WTC11 (cell line): ENCODE results near the gene IRF4. TPM values are rescaled to one million over a fixed set of nuclear protein-coding genes. Genes with fewer than 3 reads are reported as not detected.

ENCODE experiments used
- ATAC-seq: fragments of 200-7000 bp; cut with Tn5 transposase; 2 replicates; pipeline ENCODE4 v1.10.0; 2021; ENCODE audit warnings: mild to moderate bottlenecking, moderate library complexity
- CTCF ChIA-PET: fragments of 300-600 bp; sonication (Branson Sonifier 250); formaldehyde crosslinking; loops from one replicate; lab custom pipeline; 2021; ENCODE audit warnings: antibody characterized with exemption; lab: Charles Lee
- POLR2A ChIA-PET: fragments of 350-600 bp; sonication (Branson Sonifier 250); formaldehyde crosslinking; loops from one replicate; lab custom pipeline; 2021; ENCODE audit warnings: antibody characterized with exemption; lab: Charles Lee
- DNase-seq: peaks from one replicate; pipeline ENCODE4 v3.0.0; 2021; ENCODE audit warnings: low spot score
- H3K27ac Mint-ChIP-seq: 2 replicates; pipeline ENCODE4 v1.8.0; 2021; ENCODE audit warnings: mixed read lengths
- H3K27me3 Mint-ChIP-seq: 2 replicates; pipeline ENCODE4 v1.8.0; 2021; ENCODE audit warnings: low read depth, mild to moderate bottlenecking, moderate library complexity, mixed read lengths
- H3K36me3 Mint-ChIP-seq: 2 replicates; pipeline ENCODE4 v1.8.0; 2021; ENCODE audit warnings: mixed read lengths
- H3K4me1 Mint-ChIP-seq: 2 replicates; pipeline ENCODE4 v1.8.0; 2022; ENCODE audit warnings: mixed read lengths
- H3K4me3 Mint-ChIP-seq: 2 replicates; pipeline ENCODE4 v1.8.0; 2021; ENCODE audit warnings: mild to moderate bottlenecking, moderate library complexity, mixed read lengths
- H3K9me3 Mint-ChIP-seq: 2 replicates; pipeline ENCODE4 v1.8.0; 2021; ENCODE audit warnings: mixed read lengths
- ESRRA ChIP-seq: sonication (generic); formaldehyde crosslinking; IDR thresholded peaks from 2 replicates; pipeline ENCODE4 v1.8.1; 2022; ENCODE audit warnings: mild to moderate bottlenecking, missing genetic modification reagents, borderline replicate concordance
- GRHL2 ChIP-seq: fragments of 250-450 bp; sonication (Bioruptor Pico); IDR thresholded peaks from 2 replicates; pipeline ENCODE4 v1.8.0; 2022; ENCODE audit warnings: mild to moderate bottlenecking, moderate library complexity; ENCODE audit not compliant: insufficient replicate concordance, severe bottlenecking
- IRF2 ChIP-seq: sonication (generic); formaldehyde crosslinking; IDR thresholded peaks from 2 replicates; pipeline ENCODE4 v1.8.0; 2022; ENCODE audit warnings: low read depth, missing genetic modification reagents, borderline replicate concordance
- JUN ChIP-seq: sonication (generic); formaldehyde crosslinking; IDR thresholded peaks from 2 replicates; pipeline ENCODE4 v1.8.0; 2023; ENCODE audit warnings: mild to moderate bottlenecking, missing genetic modification reagents
- NFATC4 ChIP-seq: fragments of 250-450 bp; sonication (Bioruptor Pico); IDR thresholded peaks from 2 replicates; pipeline ENCODE4 v1.9.0; 2021; ENCODE audit warnings: mild to moderate bottlenecking
- NFE2L1 ChIP-seq: sonication (generic); formaldehyde crosslinking; IDR thresholded peaks from 2 replicates; pipeline ENCODE4 v1.8.1; 2023; ENCODE audit warnings: missing genetic modification reagents
- NFYB ChIP-seq: sonication (generic); formaldehyde crosslinking; conservative IDR thresholded peaks from 2 replicates; pipeline ENCODE4 v1.8.0; 2022; ENCODE audit warnings: low read depth, missing genetic modification reagents
- PRRX2 ChIP-seq: fragments of 250-450 bp; sonication (Bioruptor Pico); IDR thresholded peaks from 2 replicates; pipeline ENCODE4 v1.8.0; 2021; ENCODE audit warnings: mild to moderate bottlenecking
- RORB ChIP-seq: fragments of 250-450 bp; sonication (Bioruptor Pico); IDR thresholded peaks from 2 replicates; pipeline ENCODE4 v1.9.0; 2021; ENCODE audit warnings: mild to moderate bottlenecking
- TCF7 ChIP-seq: sonication (generic); formaldehyde crosslinking; IDR thresholded peaks from 2 replicates; pipeline ENCODE4 v1.8.0; 2022; ENCODE audit warnings: mild to moderate bottlenecking, low read depth, missing genetic modification reagents, moderate library complexity
- TEAD1 ChIP-seq: sonication (generic); formaldehyde crosslinking; IDR thresholded peaks from 2 replicates; pipeline ENCODE4 v1.8.0; 2022; ENCODE audit warnings: mild to moderate bottlenecking, missing genetic modification reagents
- TP53 ChIP-seq: sonication (generic); formaldehyde crosslinking; IDR thresholded peaks from 2 replicates; pipeline ENCODE4 v1.8.1; 2023; ENCODE audit warnings: mild to moderate bottlenecking, missing genetic modification reagents
- ZNF121 ChIP-seq: sonication (generic); formaldehyde crosslinking; IDR thresholded peaks from 2 replicates; pipeline ENCODE4 v1.8.0; 2023; ENCODE audit warnings: missing genetic modification reagents
- ZNF138 ChIP-seq: sonication (generic); formaldehyde crosslinking; conservative IDR thresholded peaks from 2 replicates; pipeline ENCODE4 v1.8.1; 2022; ENCODE audit warnings: mild to moderate bottlenecking, moderate library complexity, missing genetic modification reagents
- ZNF219 ChIP-seq: sonication (generic); formaldehyde crosslinking; IDR thresholded peaks from 2 replicates; pipeline ENCODE4 v1.8.0; 2023; ENCODE audit warnings: missing genetic modification reagents, mild to moderate bottlenecking, borderline replicate concordance
- ZNF263 ChIP-seq: sonication (generic); formaldehyde crosslinking; IDR thresholded peaks from 2 replicates; pipeline ENCODE4 v1.8.1; 2022; ENCODE audit warnings: low read depth, mild to moderate bottlenecking, moderate library complexity, missing genetic modification reagents
- ZNF671 ChIP-seq: fragments of 250-450 bp; sonication (Bioruptor Pico); IDR thresholded peaks from 2 replicates; pipeline ENCODE4 v1.8.0; 2021; ENCODE audit warnings: mild to moderate bottlenecking
- total RNA-seq: library from RNA; stranded (reverse); gene quantifications from 3 replicates; pipeline ENCODE4 v1.2.3, GENCODE V29; 2021
- TF ChIP-seq, protein P1 (sequence below): fragments of 250-450 bp; sonication (Bioruptor Pico); IDR thresholded peaks from 2 replicates; pipeline ENCODE4 v2.1.2; 2022; ENCODE audit warnings: mild to moderate bottlenecking, moderate library complexity
- TF ChIP-seq, protein P2 (sequence below): sonication (generic); formaldehyde crosslinking; IDR thresholded peaks from 2 replicates; pipeline ENCODE4 v1.8.1; 2023; ENCODE audit warnings: mild to moderate bottlenecking, missing genetic modification reagents
- TF ChIP-seq, protein P3 (sequence below): sonication (generic); formaldehyde crosslinking; IDR thresholded peaks from 2 replicates; pipeline ENCODE4 v1.8.1; 2023; ENCODE audit warnings: mild to moderate bottlenecking, missing genetic modification reagents, borderline replicate concordance
- TF ChIP-seq, protein P4 (sequence below): fragments of 250-450 bp; sonication (Bioruptor Pico); IDR thresholded peaks from 2 replicates; pipeline ENCODE4 v1.9.0; 2021; ENCODE audit warnings: mild to moderate bottlenecking

IRF4 gene
- total RNA-seq, 1 experiment from 2014 or later = 1.6 TPM

DNA sequence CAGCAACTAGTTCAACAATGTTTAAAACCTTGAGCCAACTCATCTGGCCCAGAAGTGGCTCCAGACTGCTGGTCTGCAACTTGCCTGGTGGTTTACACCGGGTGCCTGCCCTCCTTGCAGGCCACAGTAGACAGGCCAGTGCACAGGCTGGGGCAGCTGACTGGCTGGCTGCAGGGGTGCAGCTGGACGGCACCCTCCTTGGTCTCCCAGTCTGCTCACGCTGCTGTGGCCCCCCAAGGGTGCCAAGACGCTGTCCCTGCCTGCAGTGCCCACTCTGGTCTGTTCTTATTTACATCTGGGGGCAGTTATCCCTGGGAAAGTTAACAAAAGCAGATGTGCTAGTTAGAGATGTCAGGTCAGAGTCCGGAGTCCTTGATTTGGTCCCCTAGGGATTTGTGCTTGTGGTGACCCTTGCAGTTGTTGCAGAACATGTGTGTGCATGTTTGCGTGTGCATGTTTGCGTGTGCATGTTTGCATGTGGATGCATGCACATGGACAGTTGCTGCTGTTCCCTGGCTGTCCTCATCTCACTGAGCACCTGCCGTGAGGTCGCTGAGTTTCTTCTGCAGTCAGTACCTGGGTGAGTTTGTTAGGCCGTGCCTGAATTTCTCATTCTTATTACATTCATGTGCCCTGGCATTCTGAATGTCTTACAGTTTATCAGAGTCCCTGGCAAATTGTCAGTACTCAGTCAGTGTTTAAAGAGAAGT lies 48.2 kb upstream of the IRF4 start:
- CTCF ChIA-PET = no interaction called here
- no peak for TF ChIP-seq TP53 (CRISPR knock-in tag)
- no peak for TF ChIP-seq ZNF121 (CRISPR knock-in tag)
- TF ChIP-seq TEAD1 (CRISPR knock-in tag) = no peak
- TF ChIP-seq TCF7 = no peak
- TF ChIP-seq ZNF671 (CRISPR knock-in tag) = no peak
- TF ChIP-seq ZNF138 (CRISPR knock-in tag) = no peak
- TF ChIP-seq NFATC4 (CRISPR knock-in tag) = no peak
- TF ChIP-seq, protein P1, sequence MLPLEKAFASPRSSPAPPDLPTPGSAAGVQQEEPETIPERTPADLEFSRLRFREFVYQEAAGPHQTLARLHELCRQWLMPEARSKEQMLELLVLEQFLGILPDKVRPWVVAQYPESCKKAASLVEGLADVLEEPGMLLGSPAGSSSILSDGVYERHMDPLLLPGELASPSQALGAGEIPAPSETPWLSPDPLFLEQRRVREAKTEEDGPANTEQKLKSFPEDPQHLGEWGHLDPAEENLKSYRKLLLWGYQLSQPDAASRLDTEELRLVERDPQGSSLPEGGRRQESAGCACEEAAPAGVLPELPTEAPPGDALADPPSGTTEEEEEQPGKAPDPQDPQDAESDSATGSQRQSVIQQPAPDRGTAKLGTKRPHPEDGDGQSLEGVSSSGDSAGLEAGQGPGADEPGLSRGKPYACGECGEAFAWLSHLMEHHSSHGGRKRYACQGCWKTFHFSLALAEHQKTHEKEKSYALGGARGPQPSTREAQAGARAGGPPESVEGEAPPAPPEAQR = no peak
- TF ChIP-seq, protein P2, sequence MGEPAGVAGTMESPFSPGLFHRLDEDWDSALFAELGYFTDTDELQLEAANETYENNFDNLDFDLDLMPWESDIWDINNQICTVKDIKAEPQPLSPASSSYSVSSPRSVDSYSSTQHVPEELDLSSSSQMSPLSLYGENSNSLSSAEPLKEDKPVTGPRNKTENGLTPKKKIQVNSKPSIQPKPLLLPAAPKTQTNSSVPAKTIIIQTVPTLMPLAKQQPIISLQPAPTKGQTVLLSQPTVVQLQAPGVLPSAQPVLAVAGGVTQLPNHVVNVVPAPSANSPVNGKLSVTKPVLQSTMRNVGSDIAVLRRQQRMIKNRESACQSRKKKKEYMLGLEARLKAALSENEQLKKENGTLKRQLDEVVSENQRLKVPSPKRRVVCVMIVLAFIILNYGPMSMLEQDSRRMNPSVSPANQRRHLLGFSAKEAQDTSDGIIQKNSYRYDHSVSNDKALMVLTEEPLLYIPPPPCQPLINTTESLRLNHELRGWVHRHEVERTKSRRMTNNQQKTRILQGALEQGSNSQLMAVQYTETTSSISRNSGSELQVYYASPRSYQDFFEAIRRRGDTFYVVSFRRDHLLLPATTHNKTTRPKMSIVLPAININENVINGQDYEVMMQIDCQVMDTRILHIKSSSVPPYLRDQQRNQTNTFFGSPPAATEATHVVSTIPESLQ (CRISPR knock-in tag) = no peak
- TF ChIP-seq ZNF219 = no peak
- TF ChIP-seq, protein P3, sequence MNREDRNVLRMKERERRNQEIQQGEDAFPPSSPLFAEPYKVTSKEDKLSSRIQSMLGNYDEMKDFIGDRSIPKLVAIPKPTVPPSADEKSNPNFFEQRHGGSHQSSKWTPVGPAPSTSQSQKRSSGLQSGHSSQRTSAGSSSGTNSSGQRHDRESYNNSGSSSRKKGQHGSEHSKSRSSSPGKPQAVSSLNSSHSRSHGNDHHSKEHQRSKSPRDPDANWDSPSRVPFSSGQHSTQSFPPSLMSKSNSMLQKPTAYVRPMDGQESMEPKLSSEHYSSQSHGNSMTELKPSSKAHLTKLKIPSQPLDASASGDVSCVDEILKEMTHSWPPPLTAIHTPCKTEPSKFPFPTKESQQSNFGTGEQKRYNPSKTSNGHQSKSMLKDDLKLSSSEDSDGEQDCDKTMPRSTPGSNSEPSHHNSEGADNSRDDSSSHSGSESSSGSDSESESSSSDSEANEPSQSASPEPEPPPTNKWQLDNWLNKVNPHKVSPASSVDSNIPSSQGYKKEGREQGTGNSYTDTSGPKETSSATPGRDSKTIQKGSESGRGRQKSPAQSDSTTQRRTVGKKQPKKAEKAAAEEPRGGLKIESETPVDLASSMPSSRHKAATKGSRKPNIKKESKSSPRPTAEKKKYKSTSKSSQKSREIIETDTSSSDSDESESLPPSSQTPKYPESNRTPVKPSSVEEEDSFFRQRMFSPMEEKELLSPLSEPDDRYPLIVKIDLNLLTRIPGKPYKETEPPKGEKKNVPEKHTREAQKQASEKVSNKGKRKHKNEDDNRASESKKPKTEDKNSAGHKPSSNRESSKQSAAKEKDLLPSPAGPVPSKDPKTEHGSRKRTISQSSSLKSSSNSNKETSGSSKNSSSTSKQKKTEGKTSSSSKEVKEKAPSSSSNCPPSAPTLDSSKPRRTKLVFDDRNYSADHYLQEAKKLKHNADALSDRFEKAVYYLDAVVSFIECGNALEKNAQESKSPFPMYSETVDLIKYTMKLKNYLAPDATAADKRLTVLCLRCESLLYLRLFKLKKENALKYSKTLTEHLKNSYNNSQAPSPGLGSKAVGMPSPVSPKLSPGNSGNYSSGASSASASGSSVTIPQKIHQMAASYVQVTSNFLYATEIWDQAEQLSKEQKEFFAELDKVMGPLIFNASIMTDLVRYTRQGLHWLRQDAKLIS (CRISPR knock-in tag) = no peak
- TF ChIP-seq PRRX2 (CRISPR knock-in tag) = no peak
- no peak for TF ChIP-seq GRHL2 (CRISPR knock-in tag)
- TF ChIP-seq JUN = no peak
- DNase-seq = no peak
- H3K27ac Mint-ChIP-seq = no peak overlapping the region
- H3K4me3 Mint-ChIP-seq = no peak overlapping the region
- POLR2A ChIA-PET = no interaction called here
- H3K36me3 Mint-ChIP-seq = peaks cover 77% of the 10 kb centered on the region
- no peaks in the 10 kb centered on the region for H3K4me1 Mint-ChIP-seq
- ATAC-seq = no peak
- H3K27me3 Mint-ChIP-seq = peaks cover 3% of the 10 kb centered on the region; the same call in 1 of the 2 replicates
- peaks cover 61% of the 10 kb centered on the region for H3K9me3 Mint-ChIP-seq

DNA sequence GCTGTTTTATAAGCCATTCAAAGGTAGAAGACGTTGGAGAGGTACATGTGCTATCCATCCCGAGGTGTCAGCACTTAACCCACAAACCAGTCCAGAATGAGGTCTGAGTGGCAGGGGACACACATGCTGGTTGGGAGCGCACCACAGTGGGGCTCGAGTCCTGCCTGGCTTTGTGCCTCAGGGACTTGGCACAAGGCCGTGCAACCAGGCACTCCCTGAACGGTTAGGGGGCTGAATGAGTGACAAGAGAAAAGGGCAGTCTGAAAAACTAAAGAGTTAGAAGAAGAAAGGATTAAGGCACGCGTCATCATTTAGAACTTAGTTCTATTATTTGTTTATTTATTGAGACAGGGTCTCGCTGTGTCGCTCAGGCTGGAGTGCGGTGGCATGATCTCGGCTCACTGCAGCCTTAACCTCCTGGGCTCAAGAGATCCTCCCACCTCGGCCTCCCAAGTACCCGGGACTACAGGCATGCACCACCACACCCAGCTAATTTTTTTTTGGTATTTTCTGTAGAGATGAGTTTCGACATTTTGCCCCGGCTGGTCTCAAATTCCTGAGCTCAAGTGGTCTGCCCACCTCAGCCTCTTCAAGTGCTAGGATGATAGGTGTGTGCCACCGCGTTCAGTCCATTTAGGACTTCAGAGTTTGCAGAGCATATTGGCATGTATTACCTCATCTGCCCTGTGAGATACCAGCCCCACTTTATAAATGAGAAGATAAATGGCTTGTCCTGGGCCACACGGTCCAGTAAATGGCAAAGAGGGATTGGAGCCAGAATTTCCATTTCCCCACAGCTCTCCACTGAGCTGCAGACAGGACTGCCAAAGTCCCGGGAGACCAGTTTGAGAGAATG lies 47.4 kb upstream of the IRF4 start:
- CTCF ChIA-PET = no interaction called here
- POLR2A ChIA-PET = interaction anchor here (0.7 kb wide), 1 partner anchor 156 kb away, joined by 7 read pairs; no protein-coding TSS in a partner anchor
- TF ChIP-seq ZNF263 (CRISPR knock-in tag) (no peak), TEAD1 (CRISPR knock-in tag) (no peak), IRF2 (CRISPR knock-in tag) (no peak), RORB (CRISPR knock-in tag) (no peak), NFE2L1 (no peak), ESRRA (CRISPR knock-in tag) (no peak), NFYB (CRISPR knock-in tag) (no peak), ZNF671 (CRISPR knock-in tag) (no peak), NFATC4 (CRISPR knock-in tag) (no peak)
- TF ChIP-seq, protein P4, sequence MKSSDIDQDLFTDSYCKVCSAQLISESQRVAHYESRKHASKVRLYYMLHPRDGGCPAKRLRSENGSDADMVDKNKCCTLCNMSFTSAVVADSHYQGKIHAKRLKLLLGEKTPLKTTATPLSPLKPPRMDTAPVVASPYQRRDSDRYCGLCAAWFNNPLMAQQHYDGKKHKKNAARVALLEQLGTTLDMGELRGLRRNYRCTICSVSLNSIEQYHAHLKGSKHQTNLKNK = no peak
- DNase-seq = no peak
- Mint-ChIP-seq H3K4me3 (no peak overlapping the region), H3K4me1 (no peaks in the 10 kb centered on the region), H3K36me3 (peaks cover 82% of the 10 kb centered on the region), H3K9me3 (peaks cover 63% of the 10 kb centered on the region), H3K27ac (no peak overlapping the region), H3K27me3 (peaks cover 3% of the 10 kb centered on the region; the same call in 1 of the 2 replicates)
- no peak for ATAC-seq
